Stomach (tissue), 4 donors: ENCODE data around the gene ZNF25.

Experiments used
- CTCF ChIP-seq, 7 experiments: fragments of 450-650 bp in 4 of 7; fragments of 200-600 bp in 3 of 7; sonication (generic) in 3 of 7; IDR thresholded peaks; one replicate each; pipeline ENCODE4 v1.5.1; 2016 to 2019; ENCODE audit warnings: antibody characterized with exemption in 7 of 7, control low read depth in 2 of 7, mild to moderate bottlenecking in 1 of 7
- EP300 ChIP-seq: sonication (generic); formaldehyde crosslinking; IDR thresholded peaks from one replicate; pipeline ENCODE4 v1.6.1; 2017; ENCODE audit warnings: antibody characterized with exemption
- POLR2A ChIP-seq, 4 donors: fragments of 450-650 bp; IDR thresholded peaks; one replicate each; pipeline ENCODE4 v1.6.1; 2016; ENCODE audit warnings: antibody characterized with exemption in 4 of 4, control low read depth in 2 of 4, mild to moderate bottlenecking in 1 of 4, moderate library complexity in 1 of 4
- POLR2AphosphoS5 ChIP-seq, 3 donors: sonication (generic); formaldehyde crosslinking; IDR thresholded peaks; one replicate each; pipeline ENCODE4 v1.6.1; 2016; ENCODE audit warnings: antibody characterized with exemption in 3 of 3

GRCh38 chr10:37930423-37930822, 46.0 kb downstream of the ZNF25 start:
- TF ChIP-seq CTCF (IDR thresholded peaks at IDR 0.05) (no peak), EP300 (no peak), POLR2A (IDR thresholded peaks at IDR 0.05) (no peak), POLR2AphosphoS5 (IDR thresholded peaks at IDR 0.05) (no peak)
